Effector memory CD4-positive, alpha-beta T cell (primary cell): Measurements from ENCODE around the gene ADGRG1.

Experiments
- DNase-seq, 3 donors: peaks; one replicate each; pipeline ENCODE4 v3.0.0-alpha.2; 2020
- H3K27ac ChIP-seq: 2 replicates; pipeline ENCODE4 v1.7.0; 2013; ENCODE audit warnings: mild to moderate bottlenecking, low read length, moderate library complexity; ENCODE audit not compliant: insufficient read depth, poor library complexity, severe bottlenecking
- H3K27me3 ChIP-seq: replicated peaks from 2 replicates; pipeline ENCODE4 v1.7.0; 2013; ENCODE audit warnings: mild to moderate bottlenecking, low read length; ENCODE audit not compliant: insufficient read depth, control insufficient read depth, poor library complexity, severe bottlenecking
- H3K36me3 ChIP-seq: 2 replicates; pipeline ENCODE4 v1.7.0; 2013; ENCODE audit warnings: mild to moderate bottlenecking, low read length, moderate library complexity; ENCODE audit not compliant: control insufficient read depth, insufficient read depth
- H3K4me1 ChIP-seq: 2 replicates; pipeline ENCODE4 v1.7.0; 2013; ENCODE audit warnings: low read length, mild to moderate bottlenecking; ENCODE audit not compliant: control insufficient read depth, insufficient read depth, poor library complexity, severe bottlenecking
- H3K4me3 ChIP-seq: 2 replicates; pipeline ENCODE4 v1.7.0; 2013; ENCODE audit warnings: low read length, low read depth, mild to moderate bottlenecking; ENCODE audit not compliant: insufficient read depth, poor library complexity, severe bottlenecking
- H3K9me3 ChIP-seq: 2 replicates; pipeline ENCODE4 v1.7.0; 2013; ENCODE audit warnings: mild to moderate bottlenecking, low read length, moderate library complexity; ENCODE audit not compliant: control insufficient read depth

ADGRG1 gene

DNA sequence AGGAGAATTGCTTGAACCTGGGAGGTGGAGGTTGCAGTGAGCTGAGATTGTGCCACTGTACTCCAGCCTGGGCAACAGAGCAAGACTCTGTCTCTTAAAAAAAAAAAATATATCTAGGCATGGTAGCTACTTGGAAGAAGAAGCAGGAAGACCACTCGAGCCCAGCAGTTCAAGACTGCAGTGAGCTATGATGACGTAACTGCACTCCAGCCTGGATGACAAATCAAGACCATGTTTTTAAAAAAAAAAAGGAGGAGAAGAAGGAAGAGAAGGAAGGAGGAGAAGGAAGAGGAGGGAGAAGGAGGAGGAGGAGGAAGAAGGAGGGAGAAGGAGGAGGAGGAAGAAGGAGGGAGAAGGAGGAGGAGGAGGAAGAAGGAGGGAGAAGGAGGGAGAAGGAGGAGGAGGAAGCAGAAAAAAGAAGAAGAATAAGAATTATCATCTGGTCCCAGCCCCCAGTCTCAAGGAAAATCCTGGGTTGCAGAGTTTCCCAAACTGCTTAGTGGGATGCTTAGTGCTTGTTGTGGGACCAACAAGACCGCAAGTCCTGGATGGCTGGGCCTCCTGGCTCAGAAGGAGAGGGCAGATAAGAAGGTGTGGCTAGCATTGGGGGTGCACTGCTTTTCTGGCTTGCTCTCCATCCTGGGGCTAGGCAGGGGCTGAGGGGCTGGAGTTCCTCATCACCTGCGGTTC lies 62.5 kb downstream of the ADGRG1 start:
- Histone ChIP-seq H3K27me3 (no peaks in the 10 kb centered on the region), H3K36me3 (no peaks in the 10 kb centered on the region), H3K9me3 (no peaks in the 10 kb centered on the region), H3K4me3 (no peak overlapping the region), H3K4me1 (peaks cover 12% of the 10 kb centered on the region), H3K27ac (no peak overlapping the region)
- no peak for DNase-seq

DNA sequence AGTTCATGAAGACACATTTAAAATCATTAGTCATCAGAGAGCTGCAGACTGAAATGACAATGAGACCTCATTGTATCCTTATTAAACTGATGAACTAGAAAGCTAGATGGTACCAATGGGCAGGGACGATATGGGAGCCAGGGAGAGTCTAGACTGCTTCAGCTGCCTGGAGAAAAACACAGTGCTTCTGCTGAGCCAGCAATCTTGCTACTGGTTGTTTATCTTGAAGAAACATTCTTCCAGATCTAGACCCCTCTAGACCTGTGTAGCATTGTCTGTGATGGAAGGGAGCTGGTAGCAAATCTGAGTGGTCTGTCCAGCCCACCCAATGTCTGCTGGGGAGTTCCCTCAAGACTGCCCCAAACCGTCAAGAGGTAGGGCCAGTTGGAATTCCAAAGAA lies 64.2 kb downstream of the ADGRG1 start:
- Histone ChIP-seq H3K4me1 (peaks cover 12% of the 10 kb centered on the region), H3K27ac (no peak overlapping the region), H3K4me3 (no peak overlapping the region), H3K27me3 (no peaks in the 10 kb centered on the region), H3K9me3 (no peaks in the 10 kb centered on the region), H3K36me3 (no peaks in the 10 kb centered on the region)
- no peak for DNase-seq

DNA sequence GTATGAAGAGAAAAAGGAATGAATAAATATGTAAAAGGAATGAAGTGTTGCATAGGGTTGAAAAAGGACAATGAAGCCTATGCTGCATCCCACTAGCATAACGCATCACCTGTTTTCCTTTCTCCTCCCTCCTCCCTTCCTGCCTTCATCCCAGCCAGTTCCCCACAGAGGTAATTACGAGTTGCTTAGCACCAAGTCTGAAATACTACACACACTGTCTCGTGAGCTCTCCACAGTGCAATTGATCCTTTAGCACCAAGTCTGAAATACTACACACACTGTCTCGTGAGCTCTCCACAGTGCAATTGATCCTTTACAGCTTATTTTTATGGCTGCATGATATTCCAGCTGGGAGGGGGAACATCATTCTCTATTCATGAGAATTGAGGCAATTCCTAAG lies 65.1 kb downstream of the ADGRG1 start:
- no peaks in the 10 kb centered on the region for H3K27me3 ChIP-seq
- H3K27ac ChIP-seq, result no peak overlapping the region
- H3K9me3 ChIP-seq, result no peaks in the 10 kb centered on the region
- peaks cover 12% of the 10 kb centered on the region for H3K4me1 ChIP-seq
- H3K36me3 ChIP-seq, result no peaks in the 10 kb centered on the region
- no peak overlapping the region for H3K4me3 ChIP-seq
- DNase-seq, result no peak

DNA sequence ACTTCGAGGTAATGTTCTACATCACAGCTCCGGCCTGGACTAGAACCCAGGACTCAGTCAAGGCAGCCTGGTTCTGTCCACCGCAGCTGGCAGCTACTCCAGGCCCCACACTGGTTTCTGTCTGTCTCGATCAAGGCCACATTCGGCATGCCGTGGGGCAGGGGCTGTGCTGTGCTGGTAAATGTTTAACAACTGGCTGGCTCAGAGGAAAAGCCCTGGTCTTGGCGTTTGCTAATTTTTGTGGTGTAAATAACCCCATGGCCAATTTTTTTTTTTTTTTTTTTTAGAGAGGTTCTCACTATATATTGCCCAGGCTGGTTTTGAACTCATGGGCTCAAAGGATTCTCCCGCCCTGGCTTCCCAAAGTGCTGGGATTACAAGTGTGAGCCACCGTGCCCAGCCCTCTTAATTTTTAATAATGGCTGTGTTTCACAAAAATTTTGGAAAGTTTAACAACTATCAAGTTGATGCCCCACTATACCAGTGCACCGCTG lies 65.8 kb downstream of the ADGRG1 start:
- Histone ChIP-seq H3K36me3 (no peaks in the 10 kb centered on the region), H3K4me1 (peaks cover 11% of the 10 kb centered on the region), H3K9me3 (no peaks in the 10 kb centered on the region), H3K27ac (no peak overlapping the region), H3K4me3 (no peak overlapping the region), H3K27me3 (no peaks in the 10 kb centered on the region)
- no peak for DNase-seq

DNA sequence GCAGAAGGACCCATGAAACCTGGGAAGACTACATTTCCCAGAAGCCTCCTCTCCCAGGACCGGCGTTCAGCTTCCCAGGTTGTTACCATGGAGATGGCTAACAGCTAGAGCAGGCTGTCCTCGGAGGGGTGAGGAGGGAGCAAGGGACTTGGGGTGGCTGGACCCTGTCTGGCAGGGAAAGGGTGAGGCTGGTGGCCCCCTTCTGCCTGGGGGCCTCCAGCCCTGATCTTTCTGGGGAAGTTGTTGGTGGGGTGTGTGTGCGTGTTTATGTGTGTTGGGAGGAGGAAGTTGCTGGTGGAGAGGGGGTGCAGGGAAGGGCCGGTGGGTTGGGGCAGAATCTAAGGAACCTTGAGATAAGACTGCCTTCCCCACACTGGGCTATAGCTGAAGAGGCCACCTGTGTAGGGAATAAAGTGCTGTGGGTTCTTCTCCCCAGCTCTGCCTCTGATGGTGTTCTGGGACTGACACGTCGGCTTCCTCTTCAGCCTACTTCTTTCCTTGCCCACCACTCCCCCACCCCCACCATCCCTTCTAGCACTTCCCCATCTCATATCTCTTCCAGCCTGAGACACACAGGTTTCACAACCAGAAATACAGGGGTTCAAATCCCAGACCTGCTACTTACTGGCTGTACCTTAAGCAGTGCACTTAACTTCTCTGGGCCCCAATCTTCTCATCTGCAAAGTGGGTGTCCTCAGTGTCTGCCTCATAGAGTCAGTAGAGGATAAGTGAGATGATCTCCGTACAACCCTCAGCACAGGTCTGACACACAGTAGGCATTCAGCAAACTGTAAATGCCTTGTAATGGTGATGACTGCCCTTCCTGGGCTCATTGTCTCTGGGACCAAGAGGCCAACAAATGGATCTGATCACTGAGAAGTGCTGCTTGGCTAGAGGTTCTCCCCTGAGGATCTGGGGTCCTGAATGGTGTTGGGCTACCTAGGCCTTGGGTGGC lies 66.6 kb downstream of the ADGRG1 start, which contains the start of gene DRC7:
DRC7 (plus strand) TSS at position 82 of the 955 bp plus-strand sequence. CDS start 3,144 bp downstream, outside the sequence.
- no peak for DNase-seq
- Histone ChIP-seq H3K4me1 (peaks cover 3% of the 10 kb centered on the region), H3K27ac (no peak within 1 kb of the TSS), H3K9me3 (no peaks in the 10 kb centered on the region), H3K4me3 (no peak within 1 kb of the TSS), H3K27me3 (no peaks in the 10 kb centered on the region), H3K36me3 (no peaks in the 10 kb centered on the region)

DNA sequence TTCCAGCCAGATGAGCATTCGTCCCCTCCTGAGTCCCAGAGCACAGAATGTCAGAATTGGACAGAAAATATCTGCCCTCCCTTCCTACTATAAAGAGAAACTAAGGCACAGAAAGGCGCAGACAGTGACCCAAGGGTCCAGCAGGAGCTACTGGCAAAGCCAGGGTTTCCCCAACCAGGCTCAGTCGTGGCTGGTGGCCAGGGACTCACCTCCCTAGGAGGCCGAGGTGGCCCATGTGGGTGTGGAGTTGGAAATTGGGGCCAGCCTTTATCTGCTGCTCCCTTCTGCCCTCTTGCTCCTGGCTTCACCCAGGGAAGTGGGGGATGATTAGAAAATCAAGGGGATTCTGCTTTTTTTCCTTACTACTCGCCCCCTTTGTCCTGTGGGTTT lies 67.2 kb downstream of the ADGRG1 start:
- DNase-seq, result no peak
- H3K27ac ChIP-seq, result no peak overlapping the region
- H3K27me3 ChIP-seq, result no peaks in the 10 kb centered on the region
- no peaks in the 10 kb centered on the region for H3K4me1 ChIP-seq
- no peaks in the 10 kb centered on the region for H3K36me3 ChIP-seq
- no peak overlapping the region for H3K4me3 ChIP-seq
- no peaks in the 10 kb centered on the region for H3K9me3 ChIP-seq

DNA sequence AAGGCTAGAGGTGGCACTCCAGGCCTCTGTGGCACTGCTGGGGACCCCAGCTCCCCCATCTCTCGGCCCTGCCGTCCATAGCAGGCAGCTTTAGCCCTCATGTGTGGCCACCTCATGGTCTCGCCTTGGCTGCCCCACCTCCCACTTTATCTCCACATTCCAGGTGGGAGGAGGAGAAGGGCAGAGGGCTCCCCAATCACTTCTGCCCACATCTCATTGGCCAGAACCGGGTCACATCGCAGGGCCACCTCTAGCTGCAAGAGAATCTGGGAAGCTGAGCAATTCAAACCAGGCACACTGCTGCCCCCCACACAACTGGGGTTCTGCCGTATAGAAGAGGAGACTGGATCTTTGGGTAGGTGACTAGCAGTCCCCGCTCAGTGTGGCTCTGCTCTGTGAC lies 67.8 kb downstream of the ADGRG1 start:
- H3K36me3 ChIP-seq, result no peaks in the 10 kb centered on the region
- no peak overlapping the region for H3K4me3 ChIP-seq
- no peaks in the 10 kb centered on the region for H3K9me3 ChIP-seq
- H3K4me1 ChIP-seq, result no peaks in the 10 kb centered on the region
- no peak for DNase-seq
- no peaks in the 10 kb centered on the region for H3K27me3 ChIP-seq
- H3K27ac ChIP-seq, result no peak overlapping the region

DNA sequence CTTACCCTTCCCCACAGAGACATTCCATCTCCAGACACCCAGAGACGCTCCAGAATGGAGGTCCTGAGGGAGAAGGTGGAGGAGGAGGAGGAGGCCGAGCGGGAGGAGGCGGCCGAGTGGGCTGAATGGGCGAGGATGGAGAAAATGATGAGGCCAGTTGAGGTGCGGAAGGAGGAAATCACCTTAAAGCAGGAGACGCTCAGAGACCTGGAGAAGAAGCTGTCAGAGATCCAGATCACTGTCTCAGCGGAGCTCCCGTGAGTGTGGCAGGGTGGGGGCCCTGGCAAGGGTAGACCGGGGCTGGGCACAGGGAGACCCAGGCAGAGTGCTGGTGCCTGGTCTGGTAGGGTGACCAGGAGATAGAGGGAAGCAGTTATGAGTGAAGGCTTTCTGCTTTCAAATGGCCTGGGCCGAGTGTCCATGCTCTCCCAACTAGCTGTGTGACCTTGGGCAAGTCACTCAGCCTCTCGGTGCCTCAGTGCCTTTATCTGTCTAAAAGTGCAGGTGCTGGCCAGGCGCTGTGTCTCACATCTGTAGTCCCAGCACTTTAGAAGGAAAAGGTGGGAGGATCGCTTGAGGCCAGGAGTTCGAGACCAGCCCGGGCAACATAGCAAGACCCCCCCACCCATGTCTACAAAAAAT lies 69.6 kb downstream of the ADGRG1 start:
- H3K27ac ChIP-seq, result no peak overlapping the region
- no peak for DNase-seq
- no peaks in the 10 kb centered on the region for H3K36me3 ChIP-seq
- no peaks in the 10 kb centered on the region for H3K9me3 ChIP-seq
- no peaks in the 10 kb centered on the region for H3K27me3 ChIP-seq
- H3K4me3 ChIP-seq, result no peak overlapping the region
- no peaks in the 10 kb centered on the region for H3K4me1 ChIP-seq

DNA sequence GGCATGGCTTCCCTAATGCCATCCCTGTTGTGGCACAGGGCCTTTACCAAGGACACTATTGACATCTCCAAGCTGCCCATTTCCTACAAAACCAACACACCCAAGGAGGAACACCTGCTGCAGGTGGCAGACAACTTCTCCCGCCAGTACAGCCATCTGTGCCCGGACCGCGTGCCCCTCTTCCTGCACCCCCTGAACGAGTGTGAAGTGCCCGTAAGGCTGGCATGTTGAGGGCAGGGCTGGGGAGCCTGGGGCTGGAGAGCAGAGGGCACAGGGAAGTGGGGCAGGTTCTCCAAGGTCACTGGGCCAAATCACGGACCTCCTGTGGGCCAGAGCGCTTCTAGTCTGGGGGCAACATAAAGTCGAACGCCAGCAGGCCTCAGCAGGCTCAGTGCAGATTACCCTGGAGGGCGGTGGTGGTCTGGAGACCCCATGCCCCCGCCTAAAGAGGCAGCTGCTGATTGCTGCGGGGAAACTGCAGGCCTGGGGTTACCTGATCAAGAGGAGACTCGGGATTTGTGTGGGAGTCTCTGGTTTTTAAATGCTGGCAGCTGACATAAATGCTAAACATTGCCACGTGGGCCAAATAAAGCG lies 70.5 kb downstream of the ADGRG1 start:
- H3K4me1 ChIP-seq, result no peaks in the 10 kb centered on the region
- H3K4me3 ChIP-seq, result no peak overlapping the region
- H3K9me3 ChIP-seq, result no peaks in the 10 kb centered on the region
- H3K27me3 ChIP-seq, result no peaks in the 10 kb centered on the region
- DNase-seq, result no peak
- H3K36me3 ChIP-seq, result no peaks in the 10 kb centered on the region
- H3K27ac ChIP-seq, result no peak overlapping the region
